ENCODE data around the gene SLC25A15.
"Not testable (repeated sequence)": the region's sequence is repeated elsewhere in the genome, so short reads cannot be mapped to it uniquely, and the experiment has no call there.

SLC25A15 gene

DNA sequence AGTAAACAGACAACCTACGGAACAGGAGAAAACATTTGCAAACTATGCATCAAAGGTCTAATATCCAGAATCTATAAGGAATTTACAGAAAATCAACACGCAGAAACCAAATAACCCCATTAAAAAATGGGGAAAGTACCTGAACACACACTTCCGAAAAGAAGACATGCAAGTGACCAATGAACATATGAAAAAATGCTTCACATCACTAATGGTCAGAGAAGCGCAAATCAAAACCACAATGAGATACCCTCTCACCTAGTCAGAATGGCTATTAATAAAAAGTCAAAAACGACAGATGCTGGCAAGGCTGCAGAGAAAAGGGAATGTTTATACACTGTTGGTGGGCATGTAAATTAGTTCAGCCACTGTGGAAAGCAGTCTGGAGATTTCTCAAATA is 29.5 kb downstream of the SLC25A15 start:
- no peak for DNase-seq

DNA sequence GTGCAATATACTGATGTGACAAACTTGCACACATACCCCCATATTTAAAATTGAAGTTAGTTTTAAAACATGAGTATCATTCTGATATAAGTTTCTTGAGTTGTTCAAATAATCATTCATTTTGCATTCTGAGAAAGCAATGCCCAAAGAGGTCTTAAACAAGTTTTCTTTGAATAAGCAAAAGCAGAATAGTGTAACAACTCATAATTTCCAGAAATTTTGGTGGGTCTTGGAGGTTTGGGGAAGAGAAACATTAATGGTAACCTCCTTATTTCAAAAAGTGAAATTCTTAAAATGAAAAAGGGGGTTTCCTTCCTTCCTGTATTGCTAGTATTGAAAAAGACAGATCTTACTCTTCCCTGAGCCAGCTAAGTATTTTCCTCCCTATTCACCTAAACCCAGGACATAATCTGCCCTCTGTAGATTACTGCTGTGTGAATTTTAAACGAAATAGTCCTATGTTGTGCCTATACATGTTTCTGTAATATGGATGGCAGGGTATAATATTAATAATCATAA is 30.4 kb downstream of the SLC25A15 start:
- DNase-seq = no peak

DNA sequence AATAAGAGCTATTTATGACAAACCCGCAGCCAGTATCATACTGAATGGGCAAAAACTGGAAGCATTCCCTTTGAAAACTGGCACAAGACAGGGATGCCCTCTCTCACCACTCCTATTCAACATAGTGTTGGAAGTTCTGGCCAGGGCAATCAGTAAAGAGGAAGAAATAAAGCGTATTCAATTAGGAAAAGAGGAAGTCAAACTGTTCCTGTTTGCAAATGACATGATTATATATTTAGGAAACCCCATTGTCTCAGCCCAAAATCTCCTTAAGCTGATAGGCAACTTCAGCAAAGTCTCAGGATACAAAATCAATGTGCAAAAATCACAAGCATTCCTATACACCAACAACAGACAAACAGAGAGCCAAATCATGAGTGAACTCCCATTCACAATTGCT is 50.3 kb downstream of the SLC25A15 start:
- not testable (repeated sequence) for DNase-seq

DNA sequence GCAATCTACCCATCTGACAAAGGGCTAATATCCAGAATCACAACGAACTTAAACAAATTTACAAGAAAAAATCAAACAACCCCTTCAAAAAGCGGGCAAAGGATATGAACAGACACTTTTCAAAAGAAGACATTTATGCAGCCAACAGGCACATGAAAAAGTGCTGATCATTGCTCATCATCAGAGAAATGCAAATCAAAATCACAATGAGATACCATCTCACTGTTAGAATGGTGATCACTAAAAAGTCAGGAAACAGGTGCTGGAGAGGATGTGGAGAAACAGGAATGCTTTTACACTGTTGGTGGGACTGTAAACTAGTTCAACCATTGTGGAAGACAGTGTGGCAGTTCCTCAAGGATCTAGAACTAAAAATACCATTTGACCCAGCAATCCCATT is 51.5 kb downstream of the SLC25A15 start:
- DNase-seq = not testable (repeated sequence)
